ENCODE data around the gene COASY. TPM values are rescaled to one million over a fixed set of nuclear protein-coding genes. Genes with fewer than 3 reads are reported as not detected.

COASY gene
- total RNA-seq, 1 donor from 2014 or later, result 45.6 TPM

GRCh38 chr17:42564815-42565522 is 3.0 kb downstream of the COASY start:
- ATAC-seq, result no peak
- intact Hi-C loops (cut with DNase I), result loop anchor here (5.0 kb wide), 1 partner anchor 42 kb away; the partner anchor contains the start of genes RETREG3 and TUBG1
- DNase-seq (ENCODE audit: missing footprints), result no peak

GRCh38 chr17:42565523-42566214 is 3.7 kb downstream of the COASY start:
- intact Hi-C loops (cut with DNase I), result loop anchor here (5.0 kb wide), 1 partner anchor 42 kb away; the partner anchor contains the start of genes RETREG3 and TUBG1
- ATAC-seq (no peak), DNase-seq (ENCODE audit: missing footprints) (no peak)

- DNase-seq (ENCODE audit: missing footprints), result no peak
- intact Hi-C loops (cut with DNase I), result loop anchor here (5.0 kb wide), 1 partner anchor 41 kb away; the partner anchor contains the start of genes RETREG3 and TUBG1
- no peak for ATAC-seq
Observed at GRCh38 chr17:42566215-42566882, 4.4 kb downstream of the COASY start.

- ATAC-seq, result peak; percentile 85
- intact Hi-C loops (cut with DNase I), result loop anchor here (5.0 kb wide), 1 partner anchor 40 kb away; the partner anchor contains the start of genes RETREG3 and TUBG1
- DNase-seq (ENCODE audit: missing footprints), result peak; percentile 98
Observed at GRCh38 chr17:42566883-42567573, 5.1 kb downstream of the COASY start, which contains the start of gene MLX. TSS of gene MLX (plus strand) at chr17:42567100. CDS start at chr17:42567125, 25 bp downstream.

GRCh38 chr17:42568341-42569111 is 6.6 kb downstream of the COASY start:
- intact Hi-C loops (cut with DNase I), result loop anchor here (5.0 kb wide), 1 partner anchor 39 kb away; the partner anchor contains the start of genes RETREG3 and TUBG1
- ATAC-seq, result no peak
- DNase-seq (ENCODE audit: missing footprints), result no peak

- intact Hi-C loops (cut with DNase I), result loop anchor here (10.0 kb wide), 1 partner anchor 253 kb away; the partner anchor contains the start of gene BECN1
- DNase-seq (ENCODE audit: missing footprints), result no peak
- no peak for ATAC-seq
Observed at GRCh38 chr17:42571435-42572225, 9.7 kb downstream of the COASY start.

- DNase-seq (ENCODE audit: missing footprints), result no peak
- intact Hi-C loops (cut with DNase I), result loop anchor here (10.0 kb wide), 1 partner anchor 252 kb away; the partner anchor contains the start of gene BECN1
- ATAC-seq, result no peak
Observed at GRCh38 chr17:42573095-42573494, 11.1 kb downstream of the COASY start.

- no peak for DNase-seq (ENCODE audit: missing footprints)
- ATAC-seq, result no peak
- intact Hi-C loops (cut with DNase I), result loop anchor here (10.0 kb wide), 1 partner anchor 250 kb away; the partner anchor contains the start of gene BECN1
Observed at GRCh38 chr17:42574463-42574862, 12.5 kb downstream of the COASY start.

- no peak for ATAC-seq
- intact Hi-C loops (cut with DNase I), result loop anchor here (5.0 to 10.0 kb wide), 2 partner anchors 185 to 248 kb away; partner anchors contain the start of genes BECN1 and RAMP2
- no peak for DNase-seq (ENCODE audit: missing footprints)
Observed at GRCh38 chr17:42577140-42577531, 15.2 kb downstream of the COASY start.

GRCh38 chr17:42577532-42578281 is 15.8 kb downstream of the COASY start, which contains the start of gene PSMC3IP:
TSS of gene PSMC3IP (minus strand) at chr17:42577729. CDS start at chr17:42577686, 43 bp downstream.
- peak; percentile 97 for DNase-seq (ENCODE audit: missing footprints)
- peak; percentile 95 for ATAC-seq
- intact Hi-C loops (cut with DNase I), result loop anchor here (2.0 to 10.0 kb wide), 3 partner anchors 101 to 247 kb away; partner anchors contain the start of genes BECN1 and RAMP2

- DNase-seq (ENCODE audit: missing footprints) (peak; percentile 84), ATAC-seq (peak; percentile 78)
- intact Hi-C loops (cut with DNase I), result loop anchor here (2.0 to 10.0 kb wide), 3 partner anchors 100 to 246 kb away; partner anchors contain the start of genes BECN1 and RAMP2
Observed at GRCh38 chr17:42578282-42578869, 16.4 kb downstream of the COASY start.

- no peak for DNase-seq (ENCODE audit: missing footprints)
- intact Hi-C loops (cut with DNase I), result loop anchor here (2.0 to 10.0 kb wide), 3 partner anchors 99 to 245 kb away; partner anchors contain the start of genes BECN1 and RAMP2
- ATAC-seq, result no peak
Observed at GRCh38 chr17:42579794-42580551, 18.0 kb downstream of the COASY start.

GRCh38 chr17:42581744-42582270 is 19.9 kb downstream of the COASY start:
- no peak for ATAC-seq
- intact Hi-C loops (cut with DNase I), result no loop called here
- DNase-seq (ENCODE audit: missing footprints), result no peak

GRCh38 chr17:42584880-42585279 is 22.9 kb downstream of the COASY start:
- no peak for ATAC-seq
- intact Hi-C loops (cut with DNase I), result no loop called here

More at GRCh38 chr17:42584880-42585279, 22.9 kb downstream of the COASY start:
- no peak for DNase-seq (ENCODE audit: missing footprints)
